Measurements from ENCODE around the gene TBC1D23. TPM values are rescaled to one million over a fixed set of nuclear protein-coding genes. Genes with fewer than 3 reads are reported as not detected.
A peak's percentile ranks its signal among the peaks of the same experiment; 100 is the strongest.

The TBC1D23 gene
- polyA plus RNA-seq, 1 of the 3 experiments (the other 2 are of a cell fraction), result 6.7 TPM

DNA sequence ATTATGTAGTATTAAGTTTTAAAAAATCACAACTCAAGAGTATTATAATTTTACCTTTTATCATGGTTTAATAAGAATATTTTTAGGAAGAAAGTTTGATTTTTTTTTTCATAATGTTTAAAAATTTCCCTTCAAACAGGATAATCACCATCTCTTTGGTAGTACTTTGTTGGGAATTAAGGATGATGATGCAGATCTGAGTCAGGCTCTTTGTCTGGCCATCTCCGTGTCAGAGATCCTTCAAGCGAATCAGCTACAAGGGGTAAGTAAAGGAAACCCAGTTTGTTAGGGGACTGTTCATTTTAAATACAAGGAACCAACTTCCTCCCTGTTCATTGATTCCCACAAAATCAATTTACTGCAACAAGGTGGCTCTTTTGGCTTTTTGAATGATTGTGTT is 37.0 kb downstream of the TBC1D23 start:
- Histone ChIP-seq H3K9ac (peak overlapping the region; percentile 19; the same call in 1 of the 2 replicates), H3K79me2 (ENCODE audit: insufficient read depth) (no peaks in the 10 kb centered on the region), H3K4me2 (no peak overlapping the region), H3K27me3 (ENCODE audit: insufficient read depth) (no peaks in the 10 kb centered on the region), H2AFZ (ENCODE audit: low read depth) (no peak overlapping the region), H3K4me3 (ENCODE audit: low read depth in 2 of 2, low read length in 1 of 2) (no peak overlapping the region), H4K20me1 (ENCODE audit: insufficient read depth) (no peaks in the 10 kb centered on the region), H3K9me2 (no peaks in the 10 kb centered on the region), H3K4me1 (ENCODE audit: control insufficient read depth in 1 of 2, insufficient read depth in 2 of 2, low read depth in 1 of 2, low read length in 1 of 2) (peaks cover 0 to 5% of the 10 kb centered on the region in 2 experiments; a peak in 1 of 4 replicates), H3K9me3 (no peaks in the 10 kb centered on the region), H3F3A (replicated peaks; ENCODE audit: insufficient read depth) (peaks cover 5% of the 10 kb centered on the region), H3K36me3 (replicated peaks in 1 of 2; ENCODE audit: control insufficient read depth in 1 of 2, insufficient read depth in 2 of 2, low read length in 1 of 2) (peaks cover 50 to 72% of the 10 kb centered on the region in 2 experiments), H3K27ac (ENCODE audit: low read depth in 2 of 2, low read length in 1 of 2) (0 out of 4 replicates have a peak overlapping the region, but pooled peaks of 1 of the 2 experiments have one; percentile 7)
- DNase-seq, result no peak
- WGBS (ENCODE audit: low lambda C conversion rate), result 45% methylated on average over 2 of the region's 2 CpGs
- ChIA-PET POLR2A (no interaction called here), CTCF (interaction anchor here (1.2 to 1.3 kb wide), 2 partner anchors 13 to 33 kb away, joined by 3 to 5 read pairs; no protein-coding TSS in a partner anchor)
- no peak for TF ChIP-seq CHD2 (IDR thresholded peaks at IDR 0.05; ENCODE audit: low read length, partially characterized antibody)
- TF ChIP-seq NFIC (IDR thresholded peaks at IDR 0.05; ENCODE audit: borderline replicate concordance), result no peak
- TF ChIP-seq SMC3 (IDR thresholded peaks at IDR 0.05; ENCODE audit: low read depth, low read length), result no peak
- TF ChIP-seq YY1 (IDR thresholded peaks at IDR 0.05; ENCODE audit: low read depth), result no peak
- no peak for TF ChIP-seq EP300 (IDR thresholded peaks at IDR 0.05; ENCODE audit: borderline replicate concordance in 1 of 2, low read depth in 1 of 2, low read length in 1 of 2)
- TF ChIP-seq TCF12 (IDR thresholded peaks at IDR 0.05), result no peak
- no peak for TF ChIP-seq FOXJ3 (CRISPR knock-in tag; IDR thresholded peaks at IDR 0.05)
- no peak for TF ChIP-seq TAF1 (IDR thresholded peaks at IDR 0.05; ENCODE audit: borderline replicate concordance, low read depth, low read length)
- TF ChIP-seq, protein P1, sequence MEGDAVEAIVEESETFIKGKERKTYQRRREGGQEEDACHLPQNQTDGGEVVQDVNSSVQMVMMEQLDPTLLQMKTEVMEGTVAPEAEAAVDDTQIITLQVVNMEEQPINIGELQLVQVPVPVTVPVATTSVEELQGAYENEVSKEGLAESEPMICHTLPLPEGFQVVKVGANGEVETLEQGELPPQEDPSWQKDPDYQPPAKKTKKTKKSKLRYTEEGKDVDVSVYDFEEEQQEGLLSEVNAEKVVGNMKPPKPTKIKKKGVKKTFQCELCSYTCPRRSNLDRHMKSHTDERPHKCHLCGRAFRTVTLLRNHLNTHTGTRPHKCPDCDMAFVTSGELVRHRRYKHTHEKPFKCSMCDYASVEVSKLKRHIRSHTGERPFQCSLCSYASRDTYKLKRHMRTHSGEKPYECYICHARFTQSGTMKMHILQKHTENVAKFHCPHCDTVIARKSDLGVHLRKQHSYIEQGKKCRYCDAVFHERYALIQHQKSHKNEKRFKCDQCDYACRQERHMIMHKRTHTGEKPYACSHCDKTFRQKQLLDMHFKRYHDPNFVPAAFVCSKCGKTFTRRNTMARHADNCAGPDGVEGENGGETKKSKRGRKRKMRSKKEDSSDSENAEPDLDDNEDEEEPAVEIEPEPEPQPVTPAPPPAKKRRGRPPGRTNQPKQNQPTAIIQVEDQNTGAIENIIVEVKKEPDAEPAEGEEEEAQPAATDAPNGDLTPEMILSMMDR (IDR thresholded peaks at IDR 0.05), result no peak
- no peak for TF ChIP-seq EZH2phosphoT487 (IDR thresholded peaks at IDR 0.05; ENCODE audit: borderline replicate concordance, low read depth)
- TF ChIP-seq, protein P2, sequence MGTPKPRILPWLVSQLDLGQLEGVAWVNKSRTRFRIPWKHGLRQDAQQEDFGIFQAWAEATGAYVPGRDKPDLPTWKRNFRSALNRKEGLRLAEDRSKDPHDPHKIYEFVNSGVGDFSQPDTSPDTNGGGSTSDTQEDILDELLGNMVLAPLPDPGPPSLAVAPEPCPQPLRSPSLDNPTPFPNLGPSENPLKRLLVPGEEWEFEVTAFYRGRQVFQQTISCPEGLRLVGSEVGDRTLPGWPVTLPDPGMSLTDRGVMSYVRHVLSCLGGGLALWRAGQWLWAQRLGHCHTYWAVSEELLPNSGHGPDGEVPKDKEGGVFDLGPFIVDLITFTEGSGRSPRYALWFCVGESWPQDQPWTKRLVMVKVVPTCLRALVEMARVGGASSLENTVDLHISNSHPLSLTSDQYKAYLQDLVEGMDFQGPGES (IDR thresholded peaks at IDR 0.05; ENCODE audit: low read depth, low read length), result no peak
- TF ChIP-seq FOXM1 (IDR thresholded peaks at IDR 0.05; ENCODE audit: low read depth), result no peak

DNA sequence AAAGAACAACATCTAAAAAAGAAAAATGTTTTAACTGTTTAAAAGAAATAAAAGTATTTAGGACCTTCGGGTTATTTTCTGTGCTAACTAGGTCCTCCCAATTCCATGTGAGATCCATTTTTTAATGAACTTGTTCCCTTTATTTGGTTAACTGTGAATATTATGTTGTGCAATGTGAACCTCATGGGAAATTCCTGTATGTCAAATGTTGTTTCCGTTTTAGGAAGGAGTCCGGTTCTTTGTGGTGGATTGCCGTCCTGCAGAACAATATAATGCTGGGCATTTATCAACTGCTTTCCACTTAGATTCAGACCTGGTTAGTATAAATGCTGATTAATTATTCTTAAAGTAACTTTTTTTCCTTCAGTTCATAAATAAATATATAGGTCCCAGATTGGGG is 38.2 kb downstream of the TBC1D23 start:
- CTCF ChIA-PET, result interaction anchor here (0.8 to 2.2 kb wide), 2 partner anchors 17 to 19 kb away, joined by 3 to 6 read pairs; no protein-coding TSS in a partner anchor
- peaks cover 48 to 77% of the 10 kb centered on the region in 2 experiments for H3K36me3 ChIP-seq (replicated peaks in 1 of 2; ENCODE audit: control insufficient read depth in 1 of 2, insufficient read depth in 2 of 2, low read length in 1 of 2)
- TF ChIP-seq RAD21 (IDR thresholded peaks at IDR 0.05; ENCODE audit: low read length) (no peak), MEF2A (IDR thresholded peaks at IDR 0.05; ENCODE audit: borderline replicate concordance, low read depth) (no peak), SMC3 (IDR thresholded peaks at IDR 0.05; ENCODE audit: low read depth, low read length) (no peak), FOXM1 (IDR thresholded peaks at IDR 0.05; ENCODE audit: low read depth) (no peak), YY1 (IDR thresholded peaks at IDR 0.05; ENCODE audit: low read depth) (no peak), CHD2 (IDR thresholded peaks at IDR 0.05; ENCODE audit: low read length, partially characterized antibody) (no peak), JUND (IDR thresholded peaks at IDR 0.05) (no peak), MXI1 (IDR thresholded peaks at IDR 0.05; ENCODE audit: low read depth, low read length) (no peak), POLR2AphosphoS5 (IDR thresholded peaks at IDR 0.05; ENCODE audit: low read depth, low read length) (no peak), TCF12 (IDR thresholded peaks at IDR 0.05) (no peak), RXRA (IDR thresholded peaks at IDR 0.05; ENCODE audit: borderline replicate concordance, low read depth) (no peak)
- TF ChIP-seq, protein P3, sequence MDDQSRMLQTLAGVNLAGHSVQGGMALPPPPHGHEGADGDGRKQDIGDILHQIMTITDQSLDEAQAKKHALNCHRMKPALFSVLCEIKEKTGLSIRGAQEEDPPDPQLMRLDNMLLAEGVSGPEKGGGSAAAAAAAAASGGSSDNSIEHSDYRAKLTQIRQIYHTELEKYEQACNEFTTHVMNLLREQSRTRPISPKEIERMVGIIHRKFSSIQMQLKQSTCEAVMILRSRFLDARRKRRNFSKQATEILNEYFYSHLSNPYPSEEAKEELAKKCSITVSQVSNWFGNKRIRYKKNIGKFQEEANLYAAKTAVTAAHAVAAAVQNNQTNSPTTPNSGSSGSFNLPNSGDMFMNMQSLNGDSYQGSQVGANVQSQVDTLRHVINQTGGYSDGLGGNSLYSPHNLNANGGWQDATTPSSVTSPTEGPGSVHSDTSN (IDR thresholded peaks at IDR 0.05), result no peak
- TF ChIP-seq, protein P1 (IDR thresholded peaks at IDR 0.05), result no peak
- TF ChIP-seq, protein P4, sequence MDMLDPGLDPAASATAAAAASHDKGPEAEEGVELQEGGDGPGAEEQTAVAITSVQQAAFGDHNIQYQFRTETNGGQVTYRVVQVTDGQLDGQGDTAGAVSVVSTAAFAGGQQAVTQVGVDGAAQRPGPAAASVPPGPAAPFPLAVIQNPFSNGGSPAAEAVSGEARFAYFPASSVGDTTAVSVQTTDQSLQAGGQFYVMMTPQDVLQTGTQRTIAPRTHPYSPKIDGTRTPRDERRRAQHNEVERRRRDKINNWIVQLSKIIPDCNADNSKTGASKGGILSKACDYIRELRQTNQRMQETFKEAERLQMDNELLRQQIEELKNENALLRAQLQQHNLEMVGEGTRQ (IDR thresholded peaks at IDR 0.05; ENCODE audit: borderline replicate concordance, low read depth, low read length), result no peak

More for the DNA sequence above, 38.2 kb downstream of the TBC1D23 start:
- 93% methylated on average over 4 of the region's 4 CpGs for WGBS (ENCODE audit: low lambda C conversion rate)
- Histone ChIP-seq H3K27ac (ENCODE audit: low read depth in 2 of 2, low read length in 1 of 2) (no peak overlapping the region), H3K4me2 (no peak overlapping the region), H3K9me2 (no peaks in the 10 kb centered on the region), H3K27me3 (ENCODE audit: insufficient read depth) (no peaks in the 10 kb centered on the region), H3K79me2 (ENCODE audit: insufficient read depth) (no peaks in the 10 kb centered on the region), H3K9me3 (no peaks in the 10 kb centered on the region), H3K4me1 (ENCODE audit: control insufficient read depth in 1 of 2, insufficient read depth in 2 of 2, low read depth in 1 of 2, low read length in 1 of 2) (peaks cover 0 to 5% of the 10 kb centered on the region in 2 experiments; a peak in 1 of 4 replicates), H3K4me3 (ENCODE audit: low read depth in 2 of 2, low read length in 1 of 2) (no peak overlapping the region), H2AFZ (ENCODE audit: low read depth) (no peak overlapping the region), H4K20me1 (ENCODE audit: insufficient read depth) (no peaks in the 10 kb centered on the region), H3F3A (replicated peaks; ENCODE audit: insufficient read depth) (peaks cover 5% of the 10 kb centered on the region), H3K9ac (no peak overlapping the region)
- no peak for DNase-seq
- POLR2A ChIA-PET, result no interaction called here
